ENCODE measurements around the gene ADORA2B.

Gene ADORA2B

GRCh38 chr17:15998031-15998562, 53.2 kb downstream of the ADORA2B start:
- no peak for DNase-seq

- peak; percentile 70 for DNase-seq
These were observed 54.4 kb downstream of the ADORA2B start, which contains the start of the genes TTC19 and ZSWIM7 for GRCh38 chr17:15999141-15999973. Gene TTC19 (plus strand): TSS chr17:15999824. CDS start chr17:15999849, 25 bp downstream. Gene ZSWIM7 (minus strand): TSS chr17:15999704. CDS start chr17:15999594, 110 bp downstream.

GRCh38 chr17:15999974-16000827, 55.3 kb downstream of the ADORA2B start:
- no peak for DNase-seq

DNA sequence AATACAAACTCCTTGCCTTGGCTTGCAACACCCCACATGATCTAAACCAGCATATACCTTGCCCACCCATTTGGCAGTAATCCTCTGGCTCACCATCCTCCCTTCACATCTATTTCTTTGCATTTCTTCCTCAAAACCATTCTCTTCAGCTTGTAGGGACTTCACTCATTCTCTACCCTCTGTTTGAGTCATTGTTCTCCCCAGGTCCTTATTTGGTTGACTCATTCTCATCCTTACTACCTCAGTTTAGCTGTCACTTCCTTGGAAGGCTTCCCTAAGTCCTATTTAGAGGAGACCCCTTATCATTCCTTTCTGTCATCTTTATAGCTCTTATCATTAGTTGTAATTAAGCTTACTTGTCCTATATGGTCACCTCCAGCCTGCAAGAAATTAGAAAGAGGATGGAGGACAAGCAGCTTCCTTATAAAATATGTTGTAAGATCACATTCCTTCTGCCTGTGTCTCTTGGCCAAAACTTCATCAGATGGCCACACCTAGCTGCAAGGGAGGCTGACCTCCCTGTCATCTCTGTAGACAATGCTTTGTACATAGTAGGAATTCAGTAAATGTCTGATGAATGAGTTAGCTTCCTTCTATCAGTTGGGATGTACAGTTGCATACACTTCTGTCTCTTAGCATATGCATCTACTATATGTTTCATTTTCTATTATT, 56.4 kb downstream of the ADORA2B start:
- no peak for DNase-seq

DNA sequence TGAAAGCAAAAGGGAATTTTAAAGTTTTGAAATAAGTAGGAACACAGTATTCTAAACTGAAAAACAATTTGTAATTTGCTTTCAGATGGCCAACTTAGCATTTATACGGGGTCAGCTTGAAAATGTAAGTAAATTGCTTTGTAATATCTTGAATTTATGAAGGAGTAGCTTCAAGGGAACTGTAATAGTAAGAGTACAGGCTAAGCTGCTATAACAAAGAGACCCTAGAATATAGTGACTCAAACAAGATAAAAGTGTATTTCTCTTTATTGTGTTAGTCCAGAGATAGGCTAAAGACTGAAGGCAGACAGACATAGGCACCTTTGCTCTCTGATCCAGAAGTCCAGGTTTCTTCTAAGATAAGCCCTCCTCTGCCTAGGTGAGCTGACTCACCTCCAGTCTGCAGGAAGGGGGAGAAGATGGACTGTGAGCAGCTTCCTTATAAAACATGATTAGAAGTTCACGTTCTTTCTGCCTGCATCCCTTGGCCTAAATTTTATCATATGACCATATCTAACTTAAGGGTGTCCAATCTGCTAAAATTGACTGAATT, 57.9 kb downstream of the ADORA2B start:
- no peak for DNase-seq

- no peak for DNase-seq
These were observed 58.9 kb downstream of the ADORA2B start for GRCh38 chr17:16003841-16004240.

- DNase-seq: no peak
These were observed 60.7 kb downstream of the ADORA2B start for GRCh38 chr17:16005636-16006035.

DNA sequence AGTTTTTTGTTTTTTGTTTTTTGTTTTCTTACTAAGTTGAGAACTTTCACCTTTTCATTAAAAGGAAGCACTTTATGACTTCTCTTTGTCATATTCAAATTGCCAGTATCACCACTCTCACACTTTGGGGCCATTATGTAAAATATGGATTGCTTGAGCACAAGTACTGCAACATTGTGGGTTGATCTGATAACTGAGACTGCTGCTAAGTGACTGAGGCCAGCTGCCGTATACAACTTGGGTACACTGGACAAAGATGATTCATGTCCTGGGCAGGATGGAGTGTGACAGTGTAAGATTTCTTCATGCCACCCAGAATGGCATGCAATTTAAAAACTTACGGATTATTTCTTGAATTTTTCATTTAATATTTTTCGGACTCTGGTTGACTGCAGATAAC, 62.5 kb downstream of the ADORA2B start:
- DNase-seq: no peak

- DNase-seq: no peak
These were observed 69.0 kb downstream of the ADORA2B start for GRCh38 chr17:16013943-16014407.

DNA sequence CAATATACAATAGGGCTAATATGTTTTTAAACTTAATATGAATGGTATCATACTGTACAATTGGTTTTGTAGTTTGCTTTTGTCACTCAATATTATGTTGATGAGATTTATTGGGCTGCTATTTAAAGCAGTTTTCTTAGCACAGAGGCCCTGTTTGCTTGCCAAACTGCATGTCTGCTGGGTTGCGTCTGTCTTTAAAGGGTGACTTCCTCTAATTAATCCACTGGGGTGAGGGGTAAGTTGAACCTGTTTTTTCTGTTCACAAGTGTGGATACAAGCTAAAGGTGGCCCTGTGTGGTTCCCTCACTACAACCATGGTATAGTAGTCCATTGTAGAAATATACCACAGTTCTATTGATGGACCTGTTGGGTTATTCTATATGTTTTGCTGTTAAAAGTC, 74.4 kb downstream of the ADORA2B start:
- DNase-seq: no peak

- DNase-seq: no peak
These were observed 79.0 kb downstream of the ADORA2B start for GRCh38 chr17:16023881-16024280.

DNA sequence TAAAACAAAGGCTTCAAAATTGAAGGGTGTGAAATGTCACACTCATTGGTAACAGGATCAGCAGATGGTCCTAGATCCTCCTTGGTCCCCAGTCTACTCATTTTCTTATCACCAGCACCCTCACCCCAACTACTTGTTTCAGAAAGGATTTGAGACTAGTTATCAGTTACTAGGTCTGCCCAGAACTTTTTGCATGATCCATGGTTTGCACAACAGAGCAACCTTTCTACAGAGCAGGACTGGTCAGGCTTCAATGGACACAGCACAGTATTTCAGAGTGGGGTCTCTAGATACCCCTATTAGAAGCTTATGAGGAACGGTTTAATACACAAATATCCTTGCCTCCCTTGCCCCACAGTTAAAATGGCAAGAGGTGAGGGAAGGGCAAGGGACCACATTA, 80.3 kb downstream of the ADORA2B start:
- DNase-seq: no peak

Data from NCI-H1436 treated with DMSO at 0.1 percent for 48 hours (cell line).